Tibial nerve (tissue), 3 donors: ENCODE results near the gene SATL1.

Source experiments
- CTCF ChIP-seq, 5 experiments: fragments of 200-600 bp in 3 of 5; fragments of 450-650 bp in 2 of 5; sonication (generic) in 3 of 5; IDR thresholded peaks; one replicate each; pipeline ENCODE4 v1.5.1; 2016 to 2019; ENCODE audit warnings: antibody characterized with exemption in 5 of 5, mild to moderate bottlenecking in 3 of 5, moderate library complexity in 2 of 5
- POLR2A ChIP-seq, 2 donors: fragments of 450-650 bp; IDR thresholded peaks; one replicate each; pipeline ENCODE4 v1.6.1; 2017; ENCODE audit warnings: antibody characterized with exemption in 2 of 2, mild to moderate bottlenecking in 2 of 2, moderate library complexity in 2 of 2

DNA sequence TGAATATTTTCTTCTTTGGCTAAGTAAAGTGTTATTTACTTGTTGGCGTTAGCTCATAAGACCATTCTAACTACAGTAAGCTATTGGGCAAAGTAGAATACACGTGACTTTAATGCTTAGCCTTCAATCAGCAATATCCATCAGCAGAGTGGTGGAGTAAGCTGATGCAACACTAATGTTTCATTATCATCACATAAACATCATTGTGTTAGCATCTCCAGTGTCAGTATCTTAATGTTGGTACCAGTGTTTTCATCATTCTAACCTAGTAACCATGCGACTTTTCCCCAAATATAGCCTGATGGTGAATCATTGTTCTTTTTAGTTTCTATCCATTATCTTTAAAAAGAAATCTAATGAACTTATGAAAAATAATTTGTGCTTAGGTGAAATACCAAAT lies 191.4 kb downstream of the SATL1 start:
- no peak for TF ChIP-seq POLR2A (IDR thresholded peaks at IDR 0.05)
- TF ChIP-seq CTCF (IDR thresholded peaks at IDR 0.05): no peak
